Stimulated activated CD8-positive, alpha-beta memory T cell treated with anti-CD3 and anti-CD28 coated beads, Interleukin-2, amount 100 ng/mL, for 48 hours (primary cell): Measurements from ENCODE around the gene UNC93A.
"Not testable (repeated sequence)": the region's sequence is repeated elsewhere in the genome, so short reads cannot be mapped to it uniquely, and the experiment has no call there.

ENCODE experiments used
- DNase-seq, 2 donors: peaks; one replicate each; pipeline ENCODE4 v3.0.0-alpha.2; 2020; ENCODE audit warnings: low read depth in 2 of 2

Gene UNC93A

DNA sequence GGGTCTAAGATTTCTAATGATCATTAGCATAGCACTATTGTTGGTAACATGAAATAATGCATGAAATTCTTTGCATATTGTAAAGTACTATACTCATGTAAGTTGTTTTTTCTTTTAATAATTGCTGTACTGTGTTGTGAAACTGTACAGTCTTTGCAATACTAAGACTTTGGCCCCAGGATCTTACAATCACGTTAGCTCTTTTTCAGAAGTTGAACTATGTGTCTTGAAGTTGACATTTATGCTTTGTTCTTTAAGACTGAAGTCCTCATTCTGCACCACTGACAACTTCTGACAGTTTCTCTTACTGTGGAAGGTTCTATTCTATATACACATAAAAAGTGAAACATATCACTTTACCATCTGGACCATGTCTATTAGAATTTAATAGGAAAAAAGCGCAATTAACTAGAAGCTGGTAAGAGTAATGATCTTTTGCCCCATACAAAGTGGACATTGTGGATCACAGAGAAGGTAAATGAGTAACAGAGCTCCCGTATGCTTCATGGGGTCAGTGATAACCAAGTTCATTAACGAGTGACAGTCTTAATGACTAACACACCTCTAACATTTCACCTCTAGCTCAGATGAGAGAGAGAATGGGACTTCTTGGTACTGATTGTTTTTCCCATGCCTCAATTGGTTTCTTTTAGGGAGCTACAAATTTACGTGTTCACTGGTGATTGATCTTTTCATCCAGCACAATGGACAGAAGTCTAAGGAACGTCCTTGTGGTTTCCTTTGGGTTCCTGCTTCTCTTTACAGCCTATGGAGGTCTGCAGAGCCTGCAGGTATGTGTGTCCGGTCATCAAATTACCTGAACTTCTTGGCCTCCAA, at the start of gene UNC93A:
UNC93A (plus strand) TSS at position 530 of the 837 bp plus-strand sequence; CDS start at position 705, 175 bp downstream.
- DNase-seq: no peak

- DNase-seq: not testable (repeated sequence)
Measured at GRCh38 chr6:167241321-167242134, 49.6 kb upstream of the UNC93A start.

- DNase-seq: not testable (repeated sequence)
Measured at GRCh38 chr6:167242135-167242506, 49.0 kb upstream of the UNC93A start.

DNA sequence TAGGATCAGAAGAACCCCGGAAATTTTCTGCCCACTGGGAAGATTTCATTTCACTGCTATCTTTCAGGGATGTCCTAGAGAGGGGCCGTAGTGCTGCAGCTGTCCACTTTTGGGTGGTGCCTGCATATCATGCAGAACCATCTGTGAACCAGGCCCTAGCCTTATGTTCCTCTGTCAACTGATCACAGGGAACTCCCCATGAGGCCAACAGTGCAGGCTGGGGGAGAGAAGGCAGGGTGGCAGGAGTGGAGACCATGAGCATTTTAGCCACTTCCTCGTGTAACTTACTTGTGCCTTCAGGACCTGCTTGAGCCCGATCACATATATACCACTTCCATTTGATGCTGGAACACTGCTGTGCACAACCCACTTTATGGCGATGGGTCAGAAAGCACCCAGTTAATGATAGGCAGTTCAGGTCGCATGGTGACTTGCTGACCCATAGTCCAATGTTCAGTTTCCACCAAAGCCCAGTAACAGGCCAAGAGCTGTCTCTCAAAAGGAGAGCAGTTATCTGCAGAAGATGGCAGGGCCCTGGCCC, 48.5 kb upstream of the UNC93A start:
- DNase-seq: not testable (repeated sequence)

GRCh38 chr6:167244064-167244960, 46.8 kb upstream of the UNC93A start:
- no peak for DNase-seq

DNA sequence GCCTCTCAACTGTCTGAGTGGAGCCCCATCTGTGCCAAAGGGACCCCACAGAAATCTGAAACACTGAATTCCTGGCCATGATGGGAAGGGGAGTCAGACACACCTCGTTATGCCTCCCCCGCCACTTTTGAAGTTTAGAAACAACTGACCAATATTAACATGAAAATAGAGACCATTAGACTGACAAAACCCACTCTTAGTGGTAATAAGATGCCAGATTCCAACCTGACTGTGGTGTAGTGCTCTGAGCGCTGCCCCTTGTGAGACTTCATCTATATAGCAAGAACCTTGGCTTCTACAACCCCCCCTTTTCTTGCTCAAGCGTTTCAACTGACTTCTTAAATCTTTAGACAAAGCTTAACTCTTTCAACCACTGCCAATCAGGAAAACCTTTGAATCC, 46.1 kb upstream of the UNC93A start:
- DNase-seq: no peak

GRCh38 chr6:167245591-167245990, 45.5 kb upstream of the UNC93A start:
- no peak for DNase-seq

- DNase-seq: no peak
Measured at GRCh38 chr6:167247814-167248595, 43.1 kb upstream of the UNC93A start.

GRCh38 chr6:167248878-167249455, 42.1 kb upstream of the UNC93A start:
- DNase-seq: not testable (repeated sequence)

GRCh38 chr6:167252271-167252670, 38.8 kb upstream of the UNC93A start:
- no peak for DNase-seq

- no peak for DNase-seq
Measured at GRCh38 chr6:167255918-167256553, 35.1 kb upstream of the UNC93A start.

DNA sequence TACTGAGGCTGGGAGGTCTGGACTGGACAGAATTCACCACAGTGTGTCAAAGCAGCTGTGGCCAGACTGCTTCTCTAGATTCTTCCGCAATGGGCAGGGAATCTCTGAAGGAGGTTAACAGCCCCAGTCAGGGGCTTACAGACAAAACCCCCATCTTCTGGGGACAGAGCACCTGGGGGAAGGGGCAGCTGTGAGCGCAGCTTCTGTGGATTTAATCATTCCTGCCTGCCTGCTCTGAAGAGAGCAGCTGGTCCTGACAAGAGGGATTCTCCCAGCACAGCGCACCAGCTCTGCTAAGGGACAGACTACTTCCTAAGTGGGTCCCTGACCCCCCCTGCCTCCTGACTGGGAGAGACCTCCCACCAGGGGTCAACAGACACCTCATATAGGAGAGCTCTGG, 32.5 kb upstream of the UNC93A start:
- DNase-seq: no peak

DNA sequence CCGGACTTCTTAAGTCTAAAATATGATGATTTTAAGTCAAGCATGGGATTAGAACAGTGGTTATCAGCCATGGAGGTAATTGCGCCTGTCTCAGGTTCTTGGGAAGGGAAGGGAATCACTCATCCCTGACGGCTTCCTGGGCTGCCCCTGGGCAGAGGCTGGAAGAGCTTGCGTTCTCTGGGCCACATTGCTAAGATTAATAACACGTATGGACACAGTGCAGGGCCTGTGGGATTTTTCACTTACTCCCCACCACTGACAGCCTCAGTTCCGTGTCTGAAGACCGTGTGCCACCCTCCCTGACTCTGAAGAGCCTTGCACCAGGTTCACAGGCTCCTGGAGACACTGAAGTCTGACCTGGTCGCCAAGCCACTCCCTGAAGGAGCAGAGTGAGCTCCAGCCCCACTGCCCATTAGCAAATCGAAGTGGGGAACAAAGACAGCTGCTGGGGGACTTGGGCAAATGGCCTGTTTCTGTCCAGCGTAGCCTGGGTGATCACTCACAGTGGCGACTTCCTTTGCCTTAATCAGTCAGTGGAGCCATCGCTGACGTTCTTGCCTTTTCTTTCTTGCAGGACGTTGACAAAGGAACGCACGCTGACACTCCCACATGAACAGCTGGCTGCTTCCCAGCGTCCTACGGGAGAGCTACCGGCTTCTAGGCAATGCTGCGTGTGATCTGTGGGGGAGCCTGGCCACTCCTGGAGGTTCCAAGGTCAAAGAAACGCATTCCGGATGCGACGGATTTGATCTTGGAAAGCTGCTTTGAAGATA, 24.9 kb upstream of the UNC93A start:
- DNase-seq: not testable (repeated sequence)

GRCh38 chr6:167266830-167267555, 24.1 kb upstream of the UNC93A start:
- no peak for DNase-seq

- not testable (repeated sequence) for DNase-seq
Measured at GRCh38 chr6:167267556-167267898, 23.6 kb upstream of the UNC93A start.

DNA sequence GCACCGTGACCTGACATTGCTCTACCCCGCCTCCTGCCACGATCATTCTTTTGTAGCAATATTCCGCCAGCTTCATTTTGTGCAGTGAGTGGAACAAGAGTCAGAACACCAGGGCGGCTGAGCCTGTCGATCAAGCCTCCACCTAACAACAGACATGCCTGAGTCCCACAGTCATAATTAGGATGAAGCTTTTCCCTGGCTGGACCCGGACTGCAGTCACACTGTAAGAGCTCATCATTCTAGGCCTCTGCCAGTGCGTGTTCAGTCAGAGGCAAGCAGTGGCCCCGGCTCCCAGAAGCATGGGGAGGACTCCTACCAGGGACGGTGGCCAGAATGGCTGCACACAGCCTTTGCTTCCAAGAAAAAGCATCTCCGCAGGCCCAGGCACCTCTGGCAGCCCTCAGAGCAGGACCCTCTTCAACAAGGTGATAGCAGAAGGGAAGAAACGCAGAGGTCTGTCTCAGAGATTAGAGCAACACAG, 23.2 kb upstream of the UNC93A start:
- no peak for DNase-seq

- DNase-seq: no peak
Measured at GRCh38 chr6:167268683-167269280, 22.3 kb upstream of the UNC93A start.
